ENCODE data around the gene UBE2G1. TPM values are rescaled to one million over a fixed set of nuclear protein-coding genes. Genes with fewer than 3 reads are reported as not detected.
A peak's percentile ranks its signal among the peaks of the same experiment; 100 is the strongest.
"Not testable (repeated sequence)": the region's sequence is repeated elsewhere in the genome, so short reads cannot be mapped to it uniquely, and the experiment has no call there.

UBE2G1 gene
- total RNA-seq, 1 experiment from 2014 or later: 49.7 TPM

- not testable (repeated sequence) for DNase-seq (ENCODE audit: low read depth)
Measured at GRCh38 chr17:4375796-4376440, 9.4 kb upstream of the UBE2G1 start.

GRCh38 chr17:4375039-4375748, 8.7 kb upstream of the UBE2G1 start:
- DNase-seq (ENCODE audit: low read depth): no peak

GRCh38 chr17:4369557-4370230, 3.2 kb upstream of the UBE2G1 start:
- no peak for DNase-seq (ENCODE audit: low read depth)

GRCh38 chr17:4368341-4368740, 1.9 kb upstream of the UBE2G1 start:
- no peak for DNase-seq (ENCODE audit: low read depth)

- not testable (repeated sequence) for DNase-seq (ENCODE audit: low read depth)
Measured at GRCh38 chr17:4367177-4367576, 702 bp upstream of the UBE2G1 start.

- peak; percentile 9 for DNase-seq (ENCODE audit: low read depth)
Measured at GRCh38 chr17:4365628-4366326, 698 bp downstream of the UBE2G1 start.

GRCh38 chr17:4365103-4365627, 1.3 kb downstream of the UBE2G1 start:
- DNase-seq (ENCODE audit: low read depth): peak; percentile 91

- DNase-seq (ENCODE audit: low read depth): no peak
Measured at GRCh38 chr17:4364622-4365041, 1.8 kb downstream of the UBE2G1 start.

GRCh38 chr17:4362141-4362540, 4.3 kb downstream of the UBE2G1 start:
- DNase-seq (ENCODE audit: low read depth): no peak

- no peak for DNase-seq (ENCODE audit: low read depth)
Measured at GRCh38 chr17:4358154-4358553, 8.3 kb downstream of the UBE2G1 start.

- DNase-seq (ENCODE audit: low read depth): no peak
Measured at GRCh38 chr17:4357671-4358070, 8.8 kb downstream of the UBE2G1 start.

- DNase-seq (ENCODE audit: low read depth): no peak
Measured at GRCh38 chr17:4357030-4357628, 9.3 kb downstream of the UBE2G1 start.

GRCh38 chr17:4354862-4355514, 11.5 kb downstream of the UBE2G1 start:
- no peak for DNase-seq (ENCODE audit: low read depth)

- no peak for DNase-seq (ENCODE audit: low read depth)
Measured at GRCh38 chr17:4354206-4354605, 12.3 kb downstream of the UBE2G1 start.

- not testable (repeated sequence) for DNase-seq (ENCODE audit: low read depth)
Measured at GRCh38 chr17:4350214-4350613, 16.3 kb downstream of the UBE2G1 start.

- no peak for DNase-seq (ENCODE audit: low read depth)
Measured at GRCh38 chr17:4345581-4346252, 20.8 kb downstream of the UBE2G1 start.

- peak; percentile 60 for DNase-seq (ENCODE audit: low read depth)
Measured at GRCh38 chr17:4344926-4345325, 21.5 kb downstream of the UBE2G1 start.

- no peak for DNase-seq (ENCODE audit: low read depth)
Measured at GRCh38 chr17:4342535-4342934, 23.9 kb downstream of the UBE2G1 start.

GRCh38 chr17:4341616-4341977, 24.9 kb downstream of the UBE2G1 start:
- no peak for DNase-seq (ENCODE audit: low read depth)

GRCh38 chr17:4340914-4341615, 25.4 kb downstream of the UBE2G1 start:
- DNase-seq (ENCODE audit: low read depth): peak; percentile 71
